A549 (cell line): ENCODE measurements around the gene PAFAH1B2.

ENCODE experiments used
- CTCF ChIP-seq: fragments of >200 bp; sonication (Bioruptor Twin); formaldehyde crosslinking; IDR thresholded peaks from 3 replicates; pipeline ENCODE4 v1.5.1; 2016
- RFX5 ChIP-seq: fragments of 450-650 bp; IDR thresholded peaks from 2 replicates; pipeline ENCODE4 v1.7.1; 2014; ENCODE audit warnings: antibody characterized with exemption, mild to moderate bottlenecking, moderate library complexity
- ZC3H11A ChIP-seq: fragments of 450-650 bp; IDR thresholded peaks from 2 replicates; pipeline ENCODE4 v1.6.1; 2014; ENCODE audit warnings: antibody characterized with exemption, mild to moderate bottlenecking

GRCh38 chr11:117201658-117202305, 57.7 kb downstream of the PAFAH1B2 start:
- TF ChIP-seq ZC3H11A, result no peak
- no peak for TF ChIP-seq RFX5
- no peak for TF ChIP-seq CTCF
